Loucy (cell line): ENCODE results near the gene COA4.

Source experiments
- H2AFZ ChIP-seq: fragments of 200-600 bp; sonication (generic); 2 replicates; pipeline ENCODE4 v1.6.0; 2016; ENCODE audit warnings: antibody characterized with exemption, mild to moderate bottlenecking, low read length, moderate library complexity
- H3F3A ChIP-seq: fragments of 200-600 bp; 2 replicates; pipeline ENCODE4 v1.6.0; 2016; ENCODE audit warnings: antibody characterized with exemption, low read depth, mild to moderate bottlenecking
- H3K27me3 ChIP-seq: fragments of 200-600 bp; sonication (generic); 2 replicates; pipeline ENCODE4 v1.6.1; 2014; ENCODE audit warnings: low read length, mild to moderate bottlenecking; ENCODE audit not compliant: insufficient read depth, poor library complexity, severe bottlenecking
- H3K36me3 ChIP-seq: fragments of 200-600 bp; sonication (generic); 2 replicates; pipeline ENCODE4 v1.6.1; 2016; ENCODE audit warnings: low read length; ENCODE audit not compliant: insufficient read depth
- H3K4me1 ChIP-seq: fragments of 200-600 bp; sonication (generic); 2 replicates; pipeline ENCODE4 v1.5.1; 2014; ENCODE audit warnings: low read length, mild to moderate bottlenecking; ENCODE audit not compliant: insufficient read depth, poor library complexity, severe bottlenecking
- H3K4me2 ChIP-seq: fragments of 200-600 bp; sonication (generic); 2 replicates; pipeline ENCODE4 v1.6.0; 2014; ENCODE audit warnings: antibody characterized with exemption, low read length, low read depth, mild to moderate bottlenecking; ENCODE audit not compliant: poor library complexity, severe bottlenecking
- H3K4me3 ChIP-seq: fragments of 200-600 bp; sonication (generic); 2 replicates; pipeline ENCODE4 v1.5.1; 2014; ENCODE audit warnings: low read length, mild to moderate bottlenecking, mixed read lengths; ENCODE audit not compliant: poor library complexity, severe bottlenecking
- H3K79me2 ChIP-seq: fragments of 200-600 bp; sonication (generic); 2 replicates; pipeline ENCODE4 v1.6.1; 2014; ENCODE audit warnings: low read length; ENCODE audit not compliant: insufficient read depth
- H3K9ac ChIP-seq: fragments of 200-600 bp; sonication (generic); 2 replicates; pipeline ENCODE4 v1.6.0; 2014; ENCODE audit warnings: mild to moderate bottlenecking, low read depth, low read length, moderate library complexity; ENCODE audit not compliant: poor library complexity, severe bottlenecking
- H3K9me2 ChIP-seq: fragments of 200-600 bp; sonication (generic); replicated peaks from 2 replicates; pipeline ENCODE4 v1.6.1; 2016; ENCODE audit warnings: low read depth, low read length, mixed read lengths
- H3K9me3 ChIP-seq: fragments of 200-600 bp; sonication (generic); 2 replicates; pipeline ENCODE4 v1.6.1; 2014; ENCODE audit warnings: mild to moderate bottlenecking, antibody characterized with exemption, low read length, low read depth; ENCODE audit not compliant: insufficient read depth
- H4K20me1 ChIP-seq: fragments of 200-600 bp; sonication (generic); 2 replicates; pipeline ENCODE4 v1.6.0; 2014; ENCODE audit warnings: antibody characterized with exemption, low read length, mild to moderate bottlenecking; ENCODE audit not compliant: insufficient read depth, poor library complexity, severe bottlenecking
- EZH2phosphoT487 ChIP-seq: fragments of 200-600 bp; IDR thresholded peaks from 2 replicates; pipeline ENCODE4 v1.6.1; 2018; ENCODE audit warnings: antibody characterized with exemption, mild to moderate bottlenecking, moderate library complexity, borderline replicate concordance
- TF ChIP-seq, protein P1 (sequence below): fragments of 200-600 bp; sonication (generic); conservative IDR thresholded peaks from 2 replicates; pipeline ENCODE4 v1.5.1; 2014; ENCODE audit warnings: mild to moderate bottlenecking, antibody characterized with exemption, low read length

The COA4 gene

DNA sequence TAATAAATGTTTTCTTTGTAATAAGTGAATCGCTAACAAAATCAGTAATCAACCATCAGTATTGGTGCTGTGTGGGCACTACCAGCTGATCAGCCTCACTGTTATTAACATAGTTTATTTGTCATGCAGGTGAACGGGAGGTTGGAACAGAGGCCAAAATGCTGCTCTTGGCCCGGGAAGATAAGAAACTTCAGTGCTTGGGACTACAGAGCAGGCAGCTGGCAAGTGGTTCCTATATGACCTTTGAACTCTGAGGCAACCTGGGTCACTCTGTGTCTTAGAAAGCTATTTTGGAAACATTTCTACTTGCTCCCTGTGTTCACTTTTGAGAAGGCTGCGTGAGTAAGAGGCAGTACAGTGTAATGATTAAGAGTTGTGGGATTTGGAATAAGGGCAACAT is 37.6 kb upstream of the COA4 start:
- peaks cover 69% of the 10 kb centered on the region; the same call in 1 of the 2 replicates for H3K36me3 ChIP-seq
- TF ChIP-seq EZH2phosphoT487, result no peak
- TF ChIP-seq, protein P1, sequence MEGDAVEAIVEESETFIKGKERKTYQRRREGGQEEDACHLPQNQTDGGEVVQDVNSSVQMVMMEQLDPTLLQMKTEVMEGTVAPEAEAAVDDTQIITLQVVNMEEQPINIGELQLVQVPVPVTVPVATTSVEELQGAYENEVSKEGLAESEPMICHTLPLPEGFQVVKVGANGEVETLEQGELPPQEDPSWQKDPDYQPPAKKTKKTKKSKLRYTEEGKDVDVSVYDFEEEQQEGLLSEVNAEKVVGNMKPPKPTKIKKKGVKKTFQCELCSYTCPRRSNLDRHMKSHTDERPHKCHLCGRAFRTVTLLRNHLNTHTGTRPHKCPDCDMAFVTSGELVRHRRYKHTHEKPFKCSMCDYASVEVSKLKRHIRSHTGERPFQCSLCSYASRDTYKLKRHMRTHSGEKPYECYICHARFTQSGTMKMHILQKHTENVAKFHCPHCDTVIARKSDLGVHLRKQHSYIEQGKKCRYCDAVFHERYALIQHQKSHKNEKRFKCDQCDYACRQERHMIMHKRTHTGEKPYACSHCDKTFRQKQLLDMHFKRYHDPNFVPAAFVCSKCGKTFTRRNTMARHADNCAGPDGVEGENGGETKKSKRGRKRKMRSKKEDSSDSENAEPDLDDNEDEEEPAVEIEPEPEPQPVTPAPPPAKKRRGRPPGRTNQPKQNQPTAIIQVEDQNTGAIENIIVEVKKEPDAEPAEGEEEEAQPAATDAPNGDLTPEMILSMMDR, result no peak

DNA sequence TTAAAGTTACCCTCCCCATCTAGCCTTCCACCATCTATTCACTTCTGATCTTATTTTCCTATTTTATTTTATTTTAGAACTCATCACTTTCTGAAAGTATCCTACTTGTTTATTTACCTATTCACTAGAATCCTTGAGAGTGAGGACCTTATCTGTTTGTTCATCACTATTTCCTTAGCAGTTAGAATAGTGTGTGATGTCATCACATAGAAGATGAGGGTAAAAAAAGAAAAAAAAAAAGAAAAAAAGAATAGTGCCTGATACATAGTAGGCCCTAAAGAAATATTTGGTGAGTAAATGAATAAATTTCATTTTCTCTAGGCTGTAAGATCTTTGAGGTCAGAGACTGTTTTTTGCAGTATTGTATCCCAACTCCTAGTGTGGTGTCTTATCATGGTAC is 36.8 kb upstream of the COA4 start:
- Histone ChIP-seq H3K4me1 (no peaks in the 10 kb centered on the region), H2AFZ (no peak overlapping the region), H3K9ac (no peak overlapping the region), H3K36me3 (peaks cover 63% of the 10 kb centered on the region; the same call in 1 of the 2 replicates), H3K4me2 (no peak overlapping the region), H3K9me2 (no peaks in the 10 kb centered on the region), H3F3A (no peaks in the 10 kb centered on the region), H3K9me3 (no peaks in the 10 kb centered on the region), H3K27me3 (no peaks in the 10 kb centered on the region), H3K4me3 (no peak overlapping the region), H3K79me2 (no peaks in the 10 kb centered on the region), H4K20me1 (no peaks in the 10 kb centered on the region)
- TF ChIP-seq, protein P1, result no peak
- TF ChIP-seq EZH2phosphoT487, result no peak

More for the DNA sequence above, 37.6 kb upstream of the COA4 start:
- Histone ChIP-seq H3K9ac (no peak overlapping the region), H3K4me3 (no peak overlapping the region), H3K4me1 (no peaks in the 10 kb centered on the region), H2AFZ (no peak overlapping the region), H3K79me2 (no peaks in the 10 kb centered on the region), H3F3A (no peaks in the 10 kb centered on the region), H4K20me1 (no peaks in the 10 kb centered on the region), H3K9me2 (no peaks in the 10 kb centered on the region), H3K9me3 (no peaks in the 10 kb centered on the region), H3K4me2 (no peak overlapping the region), H3K27me3 (no peaks in the 10 kb centered on the region)

DNA sequence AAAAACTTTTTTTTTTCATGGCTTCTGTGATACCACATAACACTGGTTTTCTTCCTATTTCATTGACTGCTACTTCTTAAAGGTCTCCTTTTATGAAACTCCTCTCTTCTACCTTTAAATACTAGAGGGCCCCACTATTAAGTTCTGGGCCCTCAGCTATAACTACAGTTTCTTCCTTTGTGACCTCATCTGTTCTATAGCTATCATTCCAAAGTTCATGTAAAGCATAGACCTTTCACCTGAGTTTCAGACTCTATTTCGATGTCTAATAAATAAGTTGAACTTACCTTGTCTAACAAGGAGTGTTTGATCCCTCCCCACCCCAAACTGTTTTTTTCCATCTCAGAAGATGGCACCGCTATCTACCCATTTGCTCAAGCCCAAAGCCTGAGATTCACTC is 35.4 kb upstream of the COA4 start:
- no peaks in the 10 kb centered on the region for H3K9me3 ChIP-seq
- no peak overlapping the region for H2AFZ ChIP-seq
- no peak overlapping the region for H3K4me3 ChIP-seq
- H4K20me1 ChIP-seq, result no peaks in the 10 kb centered on the region
- TF ChIP-seq EZH2phosphoT487, result no peak
- TF ChIP-seq, protein P1, result no peak
- no peaks in the 10 kb centered on the region for H3K4me1 ChIP-seq
- peaks cover 53% of the 10 kb centered on the region; the same call in 1 of the 2 replicates for H3K36me3 ChIP-seq
- H3K9ac ChIP-seq, result no peak overlapping the region
- H3K79me2 ChIP-seq, result no peaks in the 10 kb centered on the region
- no peaks in the 10 kb centered on the region for H3F3A ChIP-seq
- H3K27me3 ChIP-seq, result no peaks in the 10 kb centered on the region
- H3K4me2 ChIP-seq, result no peak overlapping the region
- no peaks in the 10 kb centered on the region for H3K9me2 ChIP-seq
